H9 (cell line): ENCODE results near the gene NEBL. TPM values are rescaled to one million over a fixed set of nuclear protein-coding genes. Genes with fewer than 3 reads are reported as not detected.

ENCODE experiments used
- DNase-seq: peaks from one replicate; pipeline ENCODE4 v3.0.0-alpha.2; 2017
- H2AFZ ChIP-seq: one replicate; pipeline ENCODE4 v1.6.1; 2013; ENCODE audit warnings: mild to moderate bottlenecking, low read length, control low read depth, moderate library complexity
- H2AK5ac ChIP-seq: 2 replicates; pipeline ENCODE4 v1.6.1; 2013; ENCODE audit warnings: low read length, control low read depth, mixed read lengths; ENCODE audit not compliant: insufficient read length
- H2BK120ac ChIP-seq: one replicate; pipeline ENCODE4 v1.6.1; 2013; ENCODE audit warnings: low read depth, mild to moderate bottlenecking, low read length, control low read depth, inconsistent platforms; ENCODE audit not compliant: poor library complexity, severe bottlenecking
- H2BK12ac ChIP-seq: 2 replicates; pipeline ENCODE4 v1.6.1; 2013; ENCODE audit warnings: low read length, control low read depth, mixed read lengths, low read depth; ENCODE audit not compliant: insufficient read length
- H2BK15ac ChIP-seq: 2 replicates; pipeline ENCODE4 v1.6.1; 2013; ENCODE audit warnings: low read depth, low read length, control low read depth
- H2BK20ac ChIP-seq: one replicate; pipeline ENCODE4 v1.6.1; 2013; ENCODE audit warnings: low read depth, mild to moderate bottlenecking, low read length, control low read depth, inconsistent platforms; ENCODE audit not compliant: poor library complexity, severe bottlenecking
- H2BK5ac ChIP-seq: 2 replicates; pipeline ENCODE4 v1.6.1; 2013; ENCODE audit warnings: low read length, control low read depth, mixed read lengths; ENCODE audit not compliant: insufficient read length
- H3K14ac ChIP-seq: 2 replicates; pipeline ENCODE4 v1.6.1; 2013; ENCODE audit warnings: low read length, control low read depth; ENCODE audit not compliant: insufficient read depth
- H3K18ac ChIP-seq: 2 replicates; pipeline ENCODE4 v1.6.1; 2013; ENCODE audit warnings: low read depth, mild to moderate bottlenecking, mixed read lengths, low read length, control low read depth; ENCODE audit not compliant: insufficient read length
- H3K23ac ChIP-seq: 2 replicates; pipeline ENCODE4 v1.6.1; 2013; ENCODE audit warnings: low read length, control low read depth, mixed read lengths, low read depth; ENCODE audit not compliant: insufficient read length
- H3K23me2 ChIP-seq: 2 replicates; pipeline ENCODE4 v1.6.1; 2013; ENCODE audit warnings: low read depth, mild to moderate bottlenecking, mixed read lengths, low read length, control low read depth; ENCODE audit not compliant: insufficient read length, poor library complexity, severe bottlenecking
- H3K27ac ChIP-seq: 2 replicates; pipeline ENCODE4 v1.5.1; 2013; ENCODE audit warnings: low read length, control low read depth, mixed read lengths, low read depth; ENCODE audit not compliant: insufficient read length
- H3K27me3 ChIP-seq: 2 replicates; pipeline ENCODE4 v1.6.1; 2013; ENCODE audit warnings: low read length, control low read depth, inconsistent platforms; ENCODE audit not compliant: insufficient read depth
- H3K4ac ChIP-seq: 2 replicates; pipeline ENCODE4 v1.6.1; 2013; ENCODE audit warnings: low read depth, mild to moderate bottlenecking, control low read depth, inconsistent platforms, low read length, moderate library complexity
- H3K4me1 ChIP-seq: 2 replicates; pipeline ENCODE4 v1.6.1; 2013; ENCODE audit warnings: low read length, control low read depth, inconsistent platforms; ENCODE audit not compliant: insufficient read depth
- H3K4me2 ChIP-seq: 2 replicates; pipeline ENCODE4 v1.6.1; 2013; ENCODE audit warnings: low read length, control low read depth, mixed read lengths; ENCODE audit not compliant: insufficient read length, insufficient read depth
- H3K56ac ChIP-seq: 2 replicates; pipeline ENCODE4 v1.6.1; 2013; ENCODE audit warnings: low read depth, mild to moderate bottlenecking, mixed read lengths, low read length, control low read depth; ENCODE audit not compliant: insufficient read length
- H3K79me1 ChIP-seq: 2 replicates; pipeline ENCODE4 v1.6.1; 2013; ENCODE audit warnings: low read depth, mild to moderate bottlenecking, moderate library complexity, low read length, control low read depth, inconsistent platforms; ENCODE audit not compliant: insufficient read depth, poor library complexity, severe bottlenecking
- H3K79me2 ChIP-seq: 2 replicates; pipeline ENCODE4 v1.6.1; 2013; ENCODE audit warnings: low read length, control low read depth, inconsistent platforms; ENCODE audit not compliant: insufficient read depth
- H3K9ac ChIP-seq: 2 replicates; pipeline ENCODE4 v1.6.1; 2013; ENCODE audit warnings: low read length, control low read depth, mixed read lengths; ENCODE audit not compliant: insufficient read length; ENCODE audit errors: extremely low read depth
- H3K9me3 ChIP-seq: one replicate; pipeline ENCODE4 v1.6.1; 2013; ENCODE audit warnings: low read depth, low read length, inconsistent platforms; ENCODE audit not compliant: control insufficient read depth
- H3T11ph ChIP-seq: one replicate; pipeline ENCODE4 v1.6.1; 2013; ENCODE audit warnings: mild to moderate bottlenecking, low read length, control low read depth, inconsistent platforms
- H4K20me1 ChIP-seq: one replicate; pipeline ENCODE4 v1.6.1; 2013; ENCODE audit not compliant: control insufficient read depth, insufficient read length, insufficient read depth
- H4K5ac ChIP-seq: 2 replicates; pipeline ENCODE4 v1.6.1; 2013; ENCODE audit warnings: low read depth, mild to moderate bottlenecking, mixed read lengths, low read length, control low read depth; ENCODE audit not compliant: insufficient read length
- H4K8ac ChIP-seq: replicated peaks from 2 replicates; pipeline ENCODE4 v1.6.1; 2013; ENCODE audit warnings: low read length, control low read depth, mixed read lengths, low read depth; ENCODE audit not compliant: insufficient read length
- H4K91ac ChIP-seq: 2 replicates; pipeline ENCODE4 v1.6.1; 2013; ENCODE audit warnings: low read depth, mild to moderate bottlenecking, moderate library complexity, mixed read lengths, low read length, control low read depth; ENCODE audit not compliant: insufficient read length
- H3K27ac Mint-ChIP-seq, 3 experiments: 2 replicates in 2 of 3; 3 replicates in 1 of 3; pipeline ENCODE4 v1.8.0; 2020 to 2021; ENCODE audit warnings: mixed read lengths in 3 of 3, mild to moderate bottlenecking in 1 of 3, moderate library complexity in 1 of 3
- H3K27me3 Mint-ChIP-seq: 2 replicates; pipeline ENCODE4 v1.8.0; 2021; ENCODE audit warnings: low read depth, mild to moderate bottlenecking, moderate library complexity, mixed read lengths
- H3K36me3 Mint-ChIP-seq, 3 experiments: 2 replicates in 2 of 3; 3 replicates in 1 of 3; pipeline ENCODE4 v1.8.0; 2020 to 2021; ENCODE audit warnings: low read depth in 3 of 3, mixed read lengths in 3 of 3; ENCODE audit not compliant: insufficient read depth in 1 of 3
- H3K4me1 Mint-ChIP-seq, 2 experiments: 2 replicates each; pipeline ENCODE4 v1.8.0; 2020; ENCODE audit warnings: mixed read lengths in 2 of 2
- H3K4me3 Mint-ChIP-seq, 2 experiments: 2 replicates in 1 of 2; 3 replicates in 1 of 2; pipeline ENCODE4 v1.8.0; 2020 to 2021; ENCODE audit warnings: mild to moderate bottlenecking in 2 of 2, mixed read lengths in 2 of 2, moderate library complexity in 1 of 2
- H3K9me3 Mint-ChIP-seq, 2 experiments: 2 replicates in 1 of 2; 3 replicates in 1 of 2; pipeline ENCODE4 v1.8.0; 2020; ENCODE audit warnings: mild to moderate bottlenecking in 2 of 2, mixed read lengths in 2 of 2, moderate library complexity in 1 of 2
- WGBS: extraction: QIAGEN DNeasy Blood & Tissue Kit; methylation state at CpG from one replicate; pipeline ENCODE4 v1.1.7; 2013; ENCODE audit warnings: missing lambda C conversion rate, low lambda C conversion rate, mixed read lengths; ENCODE audit not compliant: insufficient read length; ENCODE audit errors: extremely low coverage; 5-methylcytosine and 5-hydroxymethylcytosine counted together
- total RNA-seq: library from RNA; stranded (reverse); gene quantifications from 2 replicates; pipeline ENCODE4 v1.2.1, GENCODE V29; 2021
- TF ChIP-seq, protein P1 (sequence below): fragments of 200-600 bp; sonication (generic); conservative IDR thresholded peaks from 3 replicates; pipeline ENCODE4 v1.8.0; 2021; ENCODE audit warnings: antibody characterized with exemption, mild to moderate bottlenecking

NEBL gene
- total RNA-seq, 1 experiment from 2014 or later = 20.9 TPM

GRCh38 chr10:20745556-20746375, 151.3 kb downstream of the NEBL start:
- no peak overlapping the region for H3K27ac Mint-ChIP-seq
- peaks cover 4 to 7% of the 10 kb centered on the region in 2 experiments for H3K4me1 Mint-ChIP-seq
- no peak overlapping the region for H3K18ac ChIP-seq
- no peak overlapping the region for H2AK5ac ChIP-seq
- H3K79me2 ChIP-seq = no peaks in the 10 kb centered on the region
- H4K8ac ChIP-seq = no peak overlapping the region
- no peak overlapping the region for H3K9ac ChIP-seq
- H3K9me3 ChIP-seq = no peaks in the 10 kb centered on the region
- no peaks in the 10 kb centered on the region for H4K20me1 ChIP-seq
- H3K27me3 ChIP-seq = no peaks in the 10 kb centered on the region
- H2BK120ac ChIP-seq = no peak overlapping the region
- H3K56ac ChIP-seq = no peak overlapping the region
- no peak overlapping the region for H3K4me3 Mint-ChIP-seq
- no peak overlapping the region for H2BK12ac ChIP-seq
- no peak overlapping the region for H2AFZ ChIP-seq
- no peak overlapping the region for H3K4ac ChIP-seq
- no peak overlapping the region for H3K27ac ChIP-seq
- H3K79me1 ChIP-seq = no peaks in the 10 kb centered on the region
- H3K14ac ChIP-seq = no peak overlapping the region
- no peak for DNase-seq
- H3K23me2 ChIP-seq = no peaks in the 10 kb centered on the region
- H3K4me2 ChIP-seq = no peak overlapping the region
- H3K36me3 Mint-ChIP-seq = peaks cover under 1 to 11% (median 10%) of the 10 kb centered on the region in 3 experiments; a peak in 5 of 7 replicates
- TF ChIP-seq, protein P1, sequence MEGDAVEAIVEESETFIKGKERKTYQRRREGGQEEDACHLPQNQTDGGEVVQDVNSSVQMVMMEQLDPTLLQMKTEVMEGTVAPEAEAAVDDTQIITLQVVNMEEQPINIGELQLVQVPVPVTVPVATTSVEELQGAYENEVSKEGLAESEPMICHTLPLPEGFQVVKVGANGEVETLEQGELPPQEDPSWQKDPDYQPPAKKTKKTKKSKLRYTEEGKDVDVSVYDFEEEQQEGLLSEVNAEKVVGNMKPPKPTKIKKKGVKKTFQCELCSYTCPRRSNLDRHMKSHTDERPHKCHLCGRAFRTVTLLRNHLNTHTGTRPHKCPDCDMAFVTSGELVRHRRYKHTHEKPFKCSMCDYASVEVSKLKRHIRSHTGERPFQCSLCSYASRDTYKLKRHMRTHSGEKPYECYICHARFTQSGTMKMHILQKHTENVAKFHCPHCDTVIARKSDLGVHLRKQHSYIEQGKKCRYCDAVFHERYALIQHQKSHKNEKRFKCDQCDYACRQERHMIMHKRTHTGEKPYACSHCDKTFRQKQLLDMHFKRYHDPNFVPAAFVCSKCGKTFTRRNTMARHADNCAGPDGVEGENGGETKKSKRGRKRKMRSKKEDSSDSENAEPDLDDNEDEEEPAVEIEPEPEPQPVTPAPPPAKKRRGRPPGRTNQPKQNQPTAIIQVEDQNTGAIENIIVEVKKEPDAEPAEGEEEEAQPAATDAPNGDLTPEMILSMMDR = no peak
- H4K5ac ChIP-seq = no peak overlapping the region
- H2BK5ac ChIP-seq = no peak overlapping the region
- H3K4me1 ChIP-seq = no peaks in the 10 kb centered on the region
- WGBS = no CpG with 5 or more reads among the region's 7 CpGs
- peaks cover 11% of the 10 kb centered on the region in 2 experiments for H3K9me3 Mint-ChIP-seq
- H3K23ac ChIP-seq = no peak overlapping the region
- H4K91ac ChIP-seq = no peak overlapping the region
- H2BK15ac ChIP-seq = no peak overlapping the region
- H2BK20ac ChIP-seq = no peak overlapping the region
- no peaks in the 10 kb centered on the region for H3K27me3 Mint-ChIP-seq
- no peak overlapping the region for H3T11ph ChIP-seq
